C4-2B (cell line): ENCODE results near the gene ZNG1B.
"Not testable (repeated sequence)": the region's sequence is repeated elsewhere in the genome, so short reads cannot be mapped to it uniquely, and the experiment has no call there.

Experiments used
- H3K27ac ChIP-seq: fragments of 450-650 bp; 2 replicates; pipeline ENCODE4 v1.5.1; 2017
- CTCF ChIP-seq: fragments of 450-650 bp; conservative IDR thresholded peaks from 2 replicates; pipeline ENCODE4 v1.5.1; 2017; ENCODE audit warnings: mild to moderate bottlenecking
- ZFX ChIP-seq: fragments of 450-650 bp; IDR thresholded peaks from 2 replicates; pipeline ENCODE4 v1.6.1; 2017

Gene ZNG1B

GRCh38 chr2:113437508-113438465, at the start of gene ZNG1B:
Gene ZNG1B (plus strand): TSS chr2:113437691. CDS start chr2:113437869, 178 bp downstream.
- H3K27ac ChIP-seq = peak within 1 kb of the TSS; percentile 52

- TF ChIP-seq ZFX (no peak), CTCF (peak; percentile 91)
- H3K27ac ChIP-seq = no peak overlapping the region
These were observed 47.2 kb upstream of the ZNG1B start for GRCh38 chr2:113390124-113390849.

- no peak overlapping the region for H3K27ac ChIP-seq
- no peak for TF ChIP-seq CTCF
- TF ChIP-seq ZFX = no peak
These were observed 46.4 kb upstream of the ZNG1B start for GRCh38 chr2:113391073-113391472.

GRCh38 chr2:113406114-113406513, 31.4 kb upstream of the ZNG1B start:
- TF ChIP-seq CTCF = no peak
- TF ChIP-seq ZFX = no peak
- no peak overlapping the region for H3K27ac ChIP-seq

- H3K27ac ChIP-seq = no peak overlapping the region
- TF ChIP-seq CTCF (peak; percentile 74), ZFX (no peak)
These were observed 29.9 kb upstream of the ZNG1B start for GRCh38 chr2:113407446-113408099.

- not testable (repeated sequence) for H3K27ac ChIP-seq
These were observed 25.7 kb upstream of the ZNG1B start for GRCh38 chr2:113411725-113412352.

GRCh38 chr2:113412774-113413173, 24.7 kb upstream of the ZNG1B start:
- not testable (repeated sequence) for H3K27ac ChIP-seq

- not testable (repeated sequence) for H3K27ac ChIP-seq
These were observed 5.7 kb upstream of the ZNG1B start for GRCh38 chr2:113431773-113432172.

GRCh38 chr2:113433468-113433867, 4.0 kb upstream of the ZNG1B start:
- H3K27ac ChIP-seq = not testable (repeated sequence)

GRCh38 chr2:113465770-113466169, 28.3 kb downstream of the ZNG1B start:
- H3K27ac ChIP-seq = not testable (repeated sequence)

- H3K27ac ChIP-seq = not testable (repeated sequence)
These were observed 39.3 kb downstream of the ZNG1B start for GRCh38 chr2:113476688-113477368.

GRCh38 chr2:113496527-113496926, 59.0 kb downstream of the ZNG1B start:
- not testable (repeated sequence) for H3K27ac ChIP-seq

- H3K27ac ChIP-seq = not testable (repeated sequence)
These were observed 60.9 kb downstream of the ZNG1B start, which contains the start of gene FOXD4L1 for GRCh38 chr2:113498365-113498764. Gene FOXD4L1 (plus strand): TSS chr2:113498665. CDS start chr2:113499257, 592 bp downstream.
